ENCODE measurements around the gene PTPRE. TPM values are rescaled to one million over a fixed set of nuclear protein-coding genes. Genes with fewer than 3 reads are reported as not detected.

The PTPRE gene
- total and polyA plus RNA-seq, 10 of the 15 experiments (the other 5 are each of a cell fraction or from before 2014, with no cell fraction given), result 2.9 to 7.6 (median 5.8) TPM

- Histone ChIP-seq H3K4me2 (ENCODE audit: control insufficient read depth, insufficient read depth) (no peak overlapping the region), H3K4me1 (ENCODE audit: control insufficient read depth, insufficient read depth, low read length) (no peaks in the 10 kb centered on the region), H3K9ac (ENCODE audit: control insufficient read depth, insufficient read depth, low read length) (no peak overlapping the region), H3K36me3 (ENCODE audit: control insufficient read depth in 2 of 2, insufficient read depth in 2 of 2, low read length in 1 of 2) (peaks cover 19 to 38% of the 10 kb centered on the region in 2 experiments), H3K9me3 (replicated peaks; ENCODE audit: control insufficient read depth, insufficient read depth, low read length) (no peaks in the 10 kb centered on the region), H3K4me3 (no peak overlapping the region), H3K27ac (ENCODE audit: control insufficient read depth, insufficient read depth) (no peak overlapping the region), H4K20me1 (ENCODE audit: control insufficient read depth, insufficient read depth) (no peaks in the 10 kb centered on the region), H2AFZ (ENCODE audit: control insufficient read depth, low read depth, low read length) (no peak overlapping the region), H3K79me2 (ENCODE audit: control insufficient read depth, insufficient read depth, low read length) (no peaks in the 10 kb centered on the region), H3K27me3 (replicated peaks in 1 of 2; ENCODE audit: control insufficient read depth in 2 of 2, insufficient read depth in 2 of 2, low read length in 1 of 2) (no peaks in the 10 kb centered on the region)
- intact Hi-C loops (cut with micrococcal nuclease; ENCODE audit: unreplicated experiment), result no loop called here
- no TSS peak for BruUV-seq (replicated peaks)
- ChIA-PET SMC1A (ENCODE audit: uncharacterized antibody, unreplicated experiment) (interaction anchor here (1.6 kb wide), 1 partner anchor 20 kb away, joined by 7 read pairs; no protein-coding TSS in a partner anchor), POLR2A (no interaction called here), RAD21 (ENCODE audit: unreplicated experiment) (no interaction called here), CTCF (interaction anchor here (0.6 kb wide), 1 partner anchor 808 kb away, joined by 3 read pairs; no protein-coding TSS in a partner anchor)
- DNase-seq (ENCODE audit: low read depth, low spot score) (no peak), FAIRE-seq (no peak), ATAC-seq (no peak)
- 94% methylated on average over 5 of the region's 5 CpGs for WGBS (ENCODE audit: insufficient coverage, insufficient replicate concordance, low lambda C conversion rate, missing lambda C conversion rate)
- TF ChIP-seq ZBTB33 (IDR thresholded peaks at IDR 0.05) (no peak), USF1 (IDR thresholded peaks at IDR 0.05; ENCODE audit: borderline replicate concordance, extremely low read length, insufficient read depth, low read depth, low read length) (no peak), ZNF384 (IDR thresholded peaks at IDR 0.05; ENCODE audit: borderline replicate concordance, low read depth, low read length) (no peak), CBX5 (IDR thresholded peaks at IDR 0.05; ENCODE audit: low read depth) (no peak), RAD21 (IDR thresholded peaks at IDR 0.05; ENCODE audit: insufficient read depth, low read depth, low read length) (no peak), SIX5 (IDR thresholded peaks at IDR 0.05; ENCODE audit: low read depth, low read length, severe bottlenecking) (no peak), ZBED1 (IDR thresholded peaks at IDR 0.05; ENCODE audit: borderline replicate concordance) (no peak), FOS (IDR thresholded peaks at IDR 0.05; ENCODE audit: borderline replicate concordance, extremely low read depth, insufficient read length) (no peak)
- in situ Hi-C loops (cut with MboI), result no loop called here
These were observed 189.7 kb downstream of the PTPRE start for GRCh38 chr10:128096486-128097199.
